Omental fat pad (tissue), 4 donors: ENCODE results near the gene BEST1. TPM values are rescaled to one million over a fixed set of nuclear protein-coding genes. Genes with fewer than 3 reads are reported as not detected.

Experiments
- ATAC-seq: fragments of 150-250 bp; one replicate; pipeline ENCODE4 v1.9.1; 2016; ENCODE audit warnings: mild to moderate bottlenecking, moderate library complexity; ENCODE audit not compliant: low FRiP score
- DNase-seq: peaks from one replicate; pipeline ENCODE4 v3.0.0-alpha.2; 2019; ENCODE audit warnings: low spot score
- total RNA-seq, 4 donors: library from RNA; depleted of rRNA; stranded (reverse); fragments of >200 nt; gene quantifications; one replicate each; pipeline ENCODE4 v1.1.0, GENCODE V29; 2016
- TF ChIP-seq, protein P1 (sequence below), 3 donors: fragments of 450-650 bp; IDR thresholded peaks; one replicate each; pipeline ENCODE4 v1.5.1; 2016 to 2017; ENCODE audit warnings: antibody characterized with exemption in 3 of 3, mild to moderate bottlenecking in 3 of 3, moderate library complexity in 2 of 3

Gene BEST1
- total RNA-seq, 4 donors from 2014 or later, result 5.8 to 17.0 (median 12.0) TPM

DNA sequence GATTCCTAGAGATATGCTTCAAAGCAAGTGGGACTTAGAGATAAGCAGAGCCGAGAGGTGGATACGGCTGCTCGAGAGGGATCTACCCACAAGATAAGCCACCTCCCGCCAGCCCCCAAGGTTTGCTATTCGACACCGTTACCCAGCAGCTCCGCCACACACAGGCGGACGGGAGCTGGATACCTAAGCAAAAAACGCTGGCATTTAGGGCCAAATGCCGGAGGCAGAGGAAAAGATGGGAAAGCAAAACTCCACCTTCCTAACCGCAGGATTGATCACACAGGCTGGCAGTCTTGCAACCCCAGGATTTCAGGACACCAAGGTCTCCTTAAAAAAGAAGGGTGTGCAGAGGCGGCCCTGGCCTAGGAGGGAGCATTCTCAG lies 16.6 kb downstream of the BEST1 start:
- TF ChIP-seq, protein P1, sequence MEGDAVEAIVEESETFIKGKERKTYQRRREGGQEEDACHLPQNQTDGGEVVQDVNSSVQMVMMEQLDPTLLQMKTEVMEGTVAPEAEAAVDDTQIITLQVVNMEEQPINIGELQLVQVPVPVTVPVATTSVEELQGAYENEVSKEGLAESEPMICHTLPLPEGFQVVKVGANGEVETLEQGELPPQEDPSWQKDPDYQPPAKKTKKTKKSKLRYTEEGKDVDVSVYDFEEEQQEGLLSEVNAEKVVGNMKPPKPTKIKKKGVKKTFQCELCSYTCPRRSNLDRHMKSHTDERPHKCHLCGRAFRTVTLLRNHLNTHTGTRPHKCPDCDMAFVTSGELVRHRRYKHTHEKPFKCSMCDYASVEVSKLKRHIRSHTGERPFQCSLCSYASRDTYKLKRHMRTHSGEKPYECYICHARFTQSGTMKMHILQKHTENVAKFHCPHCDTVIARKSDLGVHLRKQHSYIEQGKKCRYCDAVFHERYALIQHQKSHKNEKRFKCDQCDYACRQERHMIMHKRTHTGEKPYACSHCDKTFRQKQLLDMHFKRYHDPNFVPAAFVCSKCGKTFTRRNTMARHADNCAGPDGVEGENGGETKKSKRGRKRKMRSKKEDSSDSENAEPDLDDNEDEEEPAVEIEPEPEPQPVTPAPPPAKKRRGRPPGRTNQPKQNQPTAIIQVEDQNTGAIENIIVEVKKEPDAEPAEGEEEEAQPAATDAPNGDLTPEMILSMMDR (IDR thresholded peaks at IDR 0.05), result no peak
- peak; percentile 24 for DNase-seq
- ATAC-seq, result no peak

DNA sequence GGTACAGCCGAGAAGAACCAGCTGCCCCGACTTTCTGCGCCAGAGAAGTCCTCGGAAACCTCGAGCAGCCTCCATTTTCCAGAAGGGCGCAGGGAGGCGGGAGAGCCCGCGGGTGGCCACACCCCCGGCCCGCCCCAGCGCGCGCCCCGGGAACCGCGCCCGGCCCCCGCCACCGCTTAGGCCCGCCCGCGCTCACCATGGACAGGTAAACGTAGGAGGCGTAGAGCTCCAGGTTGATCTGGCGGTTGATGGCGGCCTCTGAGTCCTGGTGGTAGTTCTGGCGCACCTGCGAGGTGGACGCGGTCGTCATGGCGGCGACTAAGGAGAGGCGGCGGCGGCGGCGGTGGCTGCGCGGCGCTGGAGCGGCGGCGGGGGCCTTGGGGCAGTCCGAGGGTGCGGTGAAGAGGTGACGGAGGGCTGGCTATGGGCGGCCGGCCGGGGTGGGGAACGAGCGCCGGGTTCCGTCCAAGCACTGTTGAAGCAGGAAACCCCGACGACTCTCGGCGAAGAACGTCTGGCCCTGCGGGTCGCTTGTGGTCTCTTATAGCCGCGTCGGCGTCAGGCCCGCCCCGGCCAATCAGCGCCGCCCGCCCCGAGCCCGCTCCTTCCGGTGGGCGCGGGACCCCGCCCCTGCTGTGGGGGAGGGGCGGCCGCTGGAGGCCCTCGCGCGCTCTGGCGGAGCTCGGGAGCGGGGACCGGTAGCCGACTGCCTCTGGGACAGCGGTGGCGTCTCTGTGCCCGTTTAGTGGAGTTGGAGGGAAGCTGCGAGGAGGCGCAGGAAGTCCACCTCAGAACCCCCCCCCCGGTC lies 17.2 kb downstream of the BEST1 start, which contains the start of gene FTH1:
FTH1 (minus strand) TSS at position 519 of the 808 bp plus-strand sequence; CDS start at position 310, 209 bp downstream.
- ATAC-seq, result peak; percentile 56

DNA sequence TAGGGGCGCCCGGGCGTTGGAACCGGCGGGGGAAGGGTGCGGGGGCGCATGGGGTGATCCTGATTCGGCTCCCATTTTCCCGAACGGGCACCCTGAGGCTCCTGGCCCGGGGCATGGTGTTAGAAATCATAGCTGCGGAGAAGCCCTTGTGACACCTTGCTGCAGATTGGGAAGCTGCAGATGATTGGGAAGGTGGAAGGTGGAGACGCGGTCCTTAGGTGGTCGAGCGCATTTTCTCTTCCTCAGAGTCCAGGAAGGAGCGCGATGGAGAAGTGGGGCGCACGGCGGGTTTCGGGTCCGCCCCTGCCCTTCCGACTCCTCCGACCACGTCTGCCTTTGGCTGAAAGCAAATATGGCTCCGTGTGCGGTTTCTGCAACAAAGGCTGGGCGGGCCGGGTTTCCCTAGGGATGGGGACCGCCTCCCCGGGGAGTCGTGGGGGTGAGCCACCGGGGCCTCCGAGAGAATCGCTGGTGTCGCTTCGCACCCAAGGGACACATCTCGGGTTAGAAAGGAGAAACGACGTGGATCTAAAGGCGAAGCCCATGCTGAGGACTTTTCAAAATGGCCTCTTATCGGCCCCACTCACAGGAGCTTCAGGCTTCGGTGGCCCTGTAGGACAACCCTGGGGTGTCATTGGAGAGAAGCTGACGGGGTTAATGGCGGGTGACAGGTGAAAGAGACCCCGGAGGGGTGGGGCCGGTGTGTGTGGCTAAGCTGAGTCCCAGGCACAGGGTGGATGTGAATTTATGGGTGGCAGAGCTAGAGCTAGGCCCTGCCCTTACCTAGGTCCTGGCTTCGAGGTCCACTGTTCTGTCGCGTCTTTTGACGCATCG lies 18.0 kb downstream of the BEST1 start:
- TF ChIP-seq, protein P1 (IDR thresholded peaks at IDR 0.05), result no peak
- ATAC-seq (no peak), DNase-seq (peak; percentile 24)

More for the DNA sequence above, 17.2 kb downstream of the BEST1 start, which contains the start of gene FTH1:
- peak; percentile 85 for DNase-seq
- TF ChIP-seq, protein P1 (IDR thresholded peaks at IDR 0.05), result peak in 1 of 3 donors; percentile 25

DNA sequence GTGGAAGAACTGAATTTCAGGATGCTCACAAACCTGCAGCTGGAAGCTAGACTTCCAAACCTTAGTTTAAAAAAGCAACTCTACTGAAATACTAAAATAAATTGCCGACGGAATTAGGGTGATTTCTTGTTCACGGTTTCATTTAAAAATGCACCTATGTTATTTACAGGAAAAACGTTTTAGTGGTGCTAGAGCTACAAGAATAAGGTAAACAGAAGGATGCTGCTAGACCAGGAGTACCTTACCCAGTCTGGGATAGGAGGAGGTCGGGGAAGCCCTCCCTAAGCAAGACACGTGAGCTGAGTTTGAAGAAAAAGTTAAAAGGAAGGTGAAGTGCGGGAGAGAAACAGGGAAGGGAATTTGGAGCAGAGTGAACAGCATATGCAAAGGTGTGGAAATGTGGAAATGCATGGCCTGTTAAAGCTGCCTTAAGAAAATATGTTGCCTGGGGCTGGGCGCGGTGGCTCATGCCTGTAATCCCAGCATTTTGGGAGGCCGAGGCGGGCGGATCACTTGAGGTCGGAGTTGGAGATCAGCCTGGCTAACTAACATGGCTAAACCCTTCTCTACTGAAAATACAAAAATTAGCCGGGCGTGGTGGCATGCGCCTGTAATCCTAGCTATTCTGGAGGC lies 18.7 kb downstream of the BEST1 start:
- no peak for ATAC-seq
- DNase-seq, result peak; percentile 12
- TF ChIP-seq, protein P1 (IDR thresholded peaks at IDR 0.05), result no peak

DNA sequence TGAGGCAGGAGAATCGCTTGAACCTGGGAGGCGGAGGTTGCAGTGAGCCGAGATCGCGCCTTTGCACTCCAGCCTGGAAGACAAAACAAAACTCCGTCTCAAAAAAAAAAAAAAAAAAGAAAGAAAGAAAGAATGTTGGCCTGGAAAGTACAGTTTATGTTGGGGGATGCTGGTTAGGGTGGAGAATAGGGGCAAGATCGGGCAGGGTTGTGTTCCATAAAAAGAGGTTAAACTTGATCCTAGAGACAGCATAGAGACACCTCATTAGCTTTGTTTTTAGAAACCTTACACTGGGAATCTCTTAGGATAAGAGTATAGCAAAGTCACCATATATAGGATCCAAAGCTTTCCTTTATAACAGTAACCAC lies 19.2 kb downstream of the BEST1 start:
- no peak for ATAC-seq
- TF ChIP-seq, protein P1 (IDR thresholded peaks at IDR 0.05), result no peak
- no peak for DNase-seq

DNA sequence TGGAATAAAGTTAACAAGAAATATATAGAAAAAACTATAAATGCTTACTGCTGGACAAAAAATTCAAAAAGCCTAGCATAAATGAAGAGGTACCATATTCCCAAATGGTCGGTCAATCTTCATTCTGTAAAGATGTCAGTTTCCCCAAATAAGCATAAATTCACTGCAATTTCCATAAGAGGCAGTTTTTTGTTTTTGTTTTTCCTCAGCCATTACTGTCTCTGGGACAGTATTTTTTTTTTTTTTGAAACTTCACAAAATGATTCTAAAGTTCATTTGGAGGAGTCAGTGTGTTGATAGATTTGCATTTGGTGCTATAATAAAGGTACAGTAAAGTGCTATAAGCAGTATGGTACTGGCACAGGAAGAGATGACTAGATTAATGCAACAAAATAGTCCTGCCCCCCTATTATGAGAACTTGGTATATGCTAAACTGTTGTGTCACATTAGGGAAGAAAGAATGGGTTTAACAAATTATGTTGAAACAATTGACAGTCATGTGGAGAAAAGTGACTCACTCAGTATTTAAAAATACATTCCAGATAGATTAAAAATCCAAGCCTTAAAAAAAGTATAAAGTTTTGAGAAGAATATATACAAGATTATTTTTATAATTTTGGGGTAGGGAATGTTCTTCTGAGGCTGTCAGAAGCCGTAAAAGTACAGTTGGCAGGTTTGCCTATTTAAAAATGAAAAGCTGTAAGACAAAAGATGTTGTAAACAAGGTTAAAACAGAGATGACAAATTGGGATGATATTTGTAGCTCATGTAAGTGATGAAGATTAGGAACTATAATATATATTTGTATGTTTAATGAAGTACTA lies 19.9 kb downstream of the BEST1 start:
- TF ChIP-seq, protein P1 (IDR thresholded peaks at IDR 0.05), result no peak
- DNase-seq, result no peak
- ATAC-seq, result no peak
